GM23338 (cell line): ENCODE measurements around the gene CTNNAL1. TPM values are rescaled to one million over a fixed set of nuclear protein-coding genes. Genes with fewer than 3 reads are reported as not detected.

Experiments
- ATAC-seq: fragments of 200-7000 bp; cut with Tn5 transposase; 3 replicates; pipeline ENCODE4 v1.9.1; 2020
- DNase-seq: peaks from one replicate; pipeline ENCODE4 v3.0.0-alpha.2; 2015; ENCODE audit warnings: low spot score
- H2AFZ ChIP-seq: fragments of 200-600 bp; sonication (generic); 2 replicates; pipeline ENCODE4 v1.8.0; 2016; ENCODE audit warnings: antibody characterized with exemption, mild to moderate bottlenecking, moderate library complexity
- H3F3A ChIP-seq: fragments of 200-600 bp; sonication (generic); replicated peaks from 2 replicates; pipeline ENCODE4 v1.8.0; 2017; ENCODE audit warnings: antibody characterized with exemption, mixed run types, low read depth
- H3K27ac ChIP-seq: fragments of 200-600 bp; sonication (generic); 2 replicates; pipeline ENCODE4 v1.6.1; 2016; ENCODE audit warnings: low read depth
- H3K27me3 ChIP-seq: fragments of 200-600 bp; sonication (generic); 2 replicates; pipeline ENCODE4 v1.8.0; 2016; ENCODE audit warnings: mild to moderate bottlenecking, mixed run types, moderate library complexity; ENCODE audit not compliant: insufficient read depth
- H3K36me3 ChIP-seq: fragments of 200-600 bp; sonication (generic); 2 replicates; pipeline ENCODE4 v1.8.0; 2016; ENCODE audit warnings: mild to moderate bottlenecking; ENCODE audit not compliant: insufficient read depth
- H3K4me1 ChIP-seq: fragments of 200-600 bp; sonication (generic); 2 replicates; pipeline ENCODE4 v1.8.0; 2016; ENCODE audit warnings: mild to moderate bottlenecking, moderate library complexity; ENCODE audit not compliant: insufficient read depth
- H3K4me2 ChIP-seq: fragments of 200-600 bp; sonication (generic); 2 replicates; pipeline ENCODE4 v1.7.1; 2017; ENCODE audit warnings: mixed run types
- H3K4me3 ChIP-seq: fragments of 200-600 bp; sonication (generic); 2 replicates; pipeline ENCODE4 v1.6.1; 2016; ENCODE audit warnings: mixed run types
- H3K79me2 ChIP-seq: fragments of 200-600 bp; sonication (generic); replicated peaks from 2 replicates; pipeline ENCODE4 v1.8.0; 2017; ENCODE audit warnings: mild to moderate bottlenecking; ENCODE audit not compliant: insufficient read depth
- H3K9me2 ChIP-seq: fragments of 200-600 bp; sonication (generic); 2 replicates; pipeline ENCODE4 v1.8.0; 2017; ENCODE audit not compliant: insufficient read depth
- H4K20me1 ChIP-seq: fragments of 200-600 bp; sonication (generic); replicated peaks from 2 replicates; pipeline ENCODE4 v1.8.0; 2017; ENCODE audit warnings: mild to moderate bottlenecking; ENCODE audit not compliant: insufficient read depth
- H3K27ac Mint-ChIP-seq: 2 replicates; pipeline ENCODE4 v1.8.0; 2020; ENCODE audit warnings: inconsistent platforms, mild to moderate bottlenecking, moderate library complexity, mixed read lengths
- H3K27me3 Mint-ChIP-seq: 3 replicates; pipeline ENCODE4 v1.8.0; 2022; ENCODE audit warnings: low read depth, mild to moderate bottlenecking, moderate library complexity, mixed read lengths, inconsistent platforms; ENCODE audit not compliant: insufficient read depth, poor library complexity
- H3K36me3 Mint-ChIP-seq: 3 replicates; pipeline ENCODE4 v1.8.0; 2021; ENCODE audit warnings: low read depth, mild to moderate bottlenecking, inconsistent platforms, moderate library complexity, mixed read lengths
- H3K4me1 Mint-ChIP-seq: 3 replicates; pipeline ENCODE4 v1.8.0; 2020; ENCODE audit warnings: mild to moderate bottlenecking, inconsistent platforms, mixed read lengths
- H3K4me3 Mint-ChIP-seq: 3 replicates; pipeline ENCODE4 v1.8.0; 2021; ENCODE audit warnings: moderate library complexity, mild to moderate bottlenecking, inconsistent platforms, mixed read lengths
- H3K9me3 Mint-ChIP-seq: 3 replicates; pipeline ENCODE4 v1.8.0; 2020; ENCODE audit warnings: moderate library complexity, mild to moderate bottlenecking, inconsistent platforms, mixed read lengths
- EZH2 ChIP-seq: fragments of 200-600 bp; sonication (generic); IDR thresholded peaks from one replicate; pipeline ENCODE4 v1.8.0; 2017; ENCODE audit warnings: antibody characterized with exemption, mild to moderate bottlenecking, low read depth; ENCODE audit not compliant: unreplicated experiment
- EZH2phosphoT487 ChIP-seq: fragments of 200-600 bp; sonication (generic); IDR thresholded peaks from one replicate; pipeline ENCODE4 v1.8.1; 2018; ENCODE audit warnings: antibody characterized with exemption; ENCODE audit not compliant: unreplicated experiment
- JUNB ChIP-seq: IDR thresholded peaks from one replicate; pipeline ENCODE4 v1.6.1; 2016; ENCODE audit warnings: antibody characterized with exemption; ENCODE audit not compliant: unreplicated experiment
- POLR2AphosphoS5 ChIP-seq: IDR thresholded peaks from 2 replicates; pipeline ENCODE4 v1.6.1; 2016; ENCODE audit warnings: antibody characterized with exemption, low read depth
- ZNF114 ChIP-seq: fragments of 250-450 bp; sonication (Bioruptor Pico); IDR thresholded peaks from 2 replicates; pipeline ENCODE4 v1.5.0; 2020; ENCODE audit warnings: mild to moderate bottlenecking, moderate library complexity
- ZNF331 ChIP-seq: fragments of 250-450 bp; sonication (Bioruptor Pico); IDR thresholded peaks from 2 replicates; pipeline ENCODE4 v1.5.0; 2020; ENCODE audit warnings: low read depth, mild to moderate bottlenecking, moderate library complexity
- polyA plus RNA-seq: library from polyadenylated mRNA; unstranded; fragments of >200 nt; fragmentation: Nextera tagmentation; extraction: Ambion mirVana; gene quantifications from 2 replicates; pipeline ENCODE4 v1.2.1, GENCODE V29; 2016
- total RNA-seq: library from RNA; depleted of rRNA; stranded (reverse); fragments of >200 nt; shearing (Covaris generic); gene quantifications from 2 replicates; pipeline ENCODE4 v1.2.3, GENCODE V29; 2014
- TF ChIP-seq, protein P1 (sequence below): IDR thresholded peaks from one replicate; pipeline ENCODE4 v1.6.1; 2018; ENCODE audit warnings: antibody characterized with exemption; ENCODE audit not compliant: unreplicated experiment
- TF ChIP-seq, protein P2 (sequence below): IDR thresholded peaks from 2 replicates; pipeline ENCODE4 v1.6.1; 2016; ENCODE audit warnings: antibody characterized with exemption

Gene CTNNAL1
- total and polyA plus RNA-seq, 2 experiments from 2014 or later: 63.0 to 211 TPM

DNA sequence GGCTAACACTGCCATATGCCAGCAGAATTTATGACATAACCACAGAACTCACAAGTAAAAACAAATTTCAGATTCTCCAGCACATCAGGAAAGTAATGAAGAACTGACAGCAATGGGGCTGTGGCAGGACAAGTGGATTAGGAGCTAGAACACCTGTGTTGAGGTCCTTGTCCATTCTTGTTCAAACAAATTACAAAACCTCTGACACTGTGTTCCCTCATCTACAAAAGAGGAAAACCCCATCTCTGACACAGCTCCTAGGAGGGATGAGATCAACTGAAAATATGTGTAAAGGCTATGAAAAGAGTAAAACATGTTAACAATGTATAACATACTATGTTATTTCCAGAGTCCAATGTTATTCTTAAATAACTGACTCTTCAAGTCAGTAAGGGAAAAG lies 102.9 kb downstream of the CTNNAL1 start:
- Mint-ChIP-seq H3K9me3 (no peaks in the 10 kb centered on the region), H3K36me3 (peaks cover 45% of the 10 kb centered on the region), H3K4me3 (no peak overlapping the region), H3K4me1 (no peaks in the 10 kb centered on the region), H3K27ac (no peak overlapping the region), H3K27me3 (no peaks in the 10 kb centered on the region)
- Histone ChIP-seq H3K9me2 (no peaks in the 10 kb centered on the region), H3K4me1 (no peaks in the 10 kb centered on the region), H3K79me2 (no peaks in the 10 kb centered on the region), H3K27ac (no peak overlapping the region), H3K36me3 (peaks cover 20% of the 10 kb centered on the region), H3K4me3 (no peak overlapping the region), H4K20me1 (no peaks in the 10 kb centered on the region), H3F3A (no peaks in the 10 kb centered on the region), H3K27me3 (no peaks in the 10 kb centered on the region), H3K4me2 (no peak overlapping the region), H2AFZ (no peak overlapping the region)
- TF ChIP-seq JUNB (no peak), POLR2AphosphoS5 (no peak), ZNF331 (CRISPR knock-in tag) (no peak), EZH2 (no peak), EZH2phosphoT487 (no peak), ZNF114 (no peak)
- TF ChIP-seq, protein P1, sequence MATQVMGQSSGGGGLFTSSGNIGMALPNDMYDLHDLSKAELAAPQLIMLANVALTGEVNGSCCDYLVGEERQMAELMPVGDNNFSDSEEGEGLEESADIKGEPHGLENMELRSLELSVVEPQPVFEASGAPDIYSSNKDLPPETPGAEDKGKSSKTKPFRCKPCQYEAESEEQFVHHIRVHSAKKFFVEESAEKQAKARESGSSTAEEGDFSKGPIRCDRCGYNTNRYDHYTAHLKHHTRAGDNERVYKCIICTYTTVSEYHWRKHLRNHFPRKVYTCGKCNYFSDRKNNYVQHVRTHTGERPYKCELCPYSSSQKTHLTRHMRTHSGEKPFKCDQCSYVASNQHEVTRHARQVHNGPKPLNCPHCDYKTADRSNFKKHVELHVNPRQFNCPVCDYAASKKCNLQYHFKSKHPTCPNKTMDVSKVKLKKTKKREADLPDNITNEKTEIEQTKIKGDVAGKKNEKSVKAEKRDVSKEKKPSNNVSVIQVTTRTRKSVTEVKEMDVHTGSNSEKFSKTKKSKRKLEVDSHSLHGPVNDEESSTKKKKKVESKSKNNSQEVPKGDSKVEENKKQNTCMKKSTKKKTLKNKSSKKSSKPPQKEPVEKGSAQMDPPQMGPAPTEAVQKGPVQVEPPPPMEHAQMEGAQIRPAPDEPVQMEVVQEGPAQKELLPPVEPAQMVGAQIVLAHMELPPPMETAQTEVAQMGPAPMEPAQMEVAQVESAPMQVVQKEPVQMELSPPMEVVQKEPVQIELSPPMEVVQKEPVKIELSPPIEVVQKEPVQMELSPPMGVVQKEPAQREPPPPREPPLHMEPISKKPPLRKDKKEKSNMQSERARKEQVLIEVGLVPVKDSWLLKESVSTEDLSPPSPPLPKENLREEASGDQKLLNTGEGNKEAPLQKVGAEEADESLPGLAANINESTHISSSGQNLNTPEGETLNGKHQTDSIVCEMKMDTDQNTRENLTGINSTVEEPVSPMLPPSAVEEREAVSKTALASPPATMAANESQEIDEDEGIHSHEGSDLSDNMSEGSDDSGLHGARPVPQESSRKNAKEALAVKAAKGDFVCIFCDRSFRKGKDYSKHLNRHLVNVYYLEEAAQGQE: no peak
- TF ChIP-seq, protein P2, sequence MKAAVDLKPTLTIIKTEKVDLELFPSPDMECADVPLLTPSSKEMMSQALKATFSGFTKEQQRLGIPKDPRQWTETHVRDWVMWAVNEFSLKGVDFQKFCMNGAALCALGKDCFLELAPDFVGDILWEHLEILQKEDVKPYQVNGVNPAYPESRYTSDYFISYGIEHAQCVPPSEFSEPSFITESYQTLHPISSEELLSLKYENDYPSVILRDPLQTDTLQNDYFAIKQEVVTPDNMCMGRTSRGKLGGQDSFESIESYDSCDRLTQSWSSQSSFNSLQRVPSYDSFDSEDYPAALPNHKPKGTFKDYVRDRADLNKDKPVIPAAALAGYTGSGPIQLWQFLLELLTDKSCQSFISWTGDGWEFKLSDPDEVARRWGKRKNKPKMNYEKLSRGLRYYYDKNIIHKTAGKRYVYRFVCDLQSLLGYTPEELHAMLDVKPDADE: no peak
- ATAC-seq (no peak), DNase-seq (no peak)

DNA sequence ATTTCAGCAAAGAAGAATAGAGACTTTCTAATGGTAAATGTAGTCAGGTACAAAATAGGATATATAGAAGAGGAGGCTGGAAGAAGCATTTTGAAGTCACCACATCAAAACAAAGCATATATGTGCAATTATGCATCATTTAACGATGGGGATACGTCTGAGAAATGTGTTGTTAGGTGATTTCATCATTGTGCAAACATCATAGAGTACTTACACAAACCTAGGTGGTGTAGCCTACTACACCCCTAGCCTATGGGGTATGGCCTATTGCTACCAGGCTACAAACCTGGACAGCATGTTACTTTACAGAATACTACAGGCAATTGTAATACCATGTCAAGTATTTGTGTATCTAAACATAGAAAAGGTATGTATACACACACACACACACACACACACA lies 107.8 kb downstream of the CTNNAL1 start:
- H3K4me1 ChIP-seq: no peaks in the 10 kb centered on the region
- H3K36me3 Mint-ChIP-seq: peaks cover 51% of the 10 kb centered on the region
- H3F3A ChIP-seq: no peaks in the 10 kb centered on the region
- no peaks in the 10 kb centered on the region for H3K27me3 Mint-ChIP-seq
- H3K4me3 ChIP-seq: no peak overlapping the region
- no peak overlapping the region for H3K27ac Mint-ChIP-seq
- H3K27ac ChIP-seq: no peak overlapping the region
- no peak for ATAC-seq
- H3K9me3 Mint-ChIP-seq: no peaks in the 10 kb centered on the region
- no peak overlapping the region for H2AFZ ChIP-seq
- H3K4me3 Mint-ChIP-seq: no peak overlapping the region
- H4K20me1 ChIP-seq: no peaks in the 10 kb centered on the region; the same call in 1 of the 2 replicates
- TF ChIP-seq ZNF331 (CRISPR knock-in tag): no peak
- H3K4me2 ChIP-seq: no peak overlapping the region
- no peaks in the 10 kb centered on the region for H3K9me2 ChIP-seq
- no peaks in the 10 kb centered on the region for H3K79me2 ChIP-seq
- no peaks in the 10 kb centered on the region for H3K27me3 ChIP-seq
- H3K4me1 Mint-ChIP-seq: no peaks in the 10 kb centered on the region
- H3K36me3 ChIP-seq: peaks cover 17% of the 10 kb centered on the region
- no peak for DNase-seq
